ENCODE data around the gene IL6ST.
"Not testable (repeated sequence)": the region's sequence is repeated elsewhere in the genome, so short reads cannot be mapped to it uniquely, and the experiment has no call there.

IL6ST gene

DNA sequence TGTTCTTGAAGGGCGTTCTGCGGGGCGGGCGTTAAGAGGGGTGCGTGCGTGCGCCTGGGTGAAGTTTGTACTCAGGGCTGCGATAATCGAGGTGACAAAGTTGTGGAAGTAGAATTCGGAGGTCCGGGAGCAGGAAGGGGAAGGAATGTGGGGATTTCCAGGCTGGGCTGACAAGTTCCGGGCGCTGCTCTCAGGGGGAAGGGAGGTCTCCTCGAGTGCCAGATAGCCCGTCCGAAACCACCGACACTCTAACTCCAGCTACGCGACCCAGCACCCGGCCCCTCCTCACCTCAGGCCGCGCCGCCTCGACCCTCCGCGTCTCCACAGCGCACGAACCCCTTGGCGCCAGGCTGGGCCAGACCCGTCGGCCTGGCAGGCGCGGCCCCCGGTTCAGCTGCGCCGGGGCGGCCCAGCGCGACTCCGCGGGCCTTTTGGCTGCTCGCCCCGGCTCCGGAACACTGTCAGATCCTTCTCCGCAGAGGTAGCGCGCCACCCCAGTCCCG is at the start of gene IL6ST:
IL6ST (minus strand) TSS at position 469 of the 503 bp plus-strand sequence. CDS start 18,685 bp downstream, outside the sequence.
- no peak for DNase-seq (ENCODE audit: low read depth in 3 of 3)

DNA sequence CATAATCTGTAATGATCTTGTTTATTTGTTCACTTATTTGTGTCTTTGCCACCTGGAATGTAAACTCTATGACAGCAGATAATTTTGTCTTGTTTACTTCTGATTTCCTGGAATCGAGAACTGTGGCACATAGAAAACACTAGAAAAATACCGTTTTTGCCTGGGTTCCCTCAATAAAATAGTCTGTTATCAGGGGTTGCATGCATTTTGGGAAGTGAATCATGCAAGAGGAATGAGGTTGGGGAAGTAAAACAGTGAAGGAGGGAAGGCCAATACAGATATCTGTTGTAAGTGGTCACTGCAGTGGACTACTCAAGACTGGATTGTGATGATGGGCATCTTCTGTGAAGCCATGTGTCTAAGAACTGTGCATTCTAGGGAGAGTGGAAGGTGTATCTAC is 45.2 kb upstream of the IL6ST start:
- DNase-seq (ENCODE audit: low read depth in 3 of 3): no peak

DNA sequence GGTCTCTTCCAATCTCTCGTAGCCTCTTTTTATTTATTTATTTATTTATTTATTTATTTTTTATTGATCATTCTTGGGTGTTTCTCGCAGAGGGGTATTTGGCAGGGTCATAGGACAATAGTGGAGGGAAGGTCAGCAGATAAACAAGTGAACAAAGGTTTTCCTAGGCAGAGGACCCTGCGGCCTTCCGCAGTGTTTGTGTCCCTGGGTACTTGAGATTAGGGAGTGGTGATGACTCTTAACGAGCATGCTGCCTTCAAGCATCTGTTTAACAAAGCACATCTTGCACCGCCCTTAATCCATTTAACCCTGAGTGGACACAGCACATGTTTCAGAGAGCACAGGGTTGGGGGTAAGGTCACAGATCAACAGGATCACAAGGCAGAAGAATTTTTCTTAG is 43.4 kb upstream of the IL6ST start:
- not testable (repeated sequence) for DNase-seq (ENCODE audit: low read depth in 3 of 3)

DNA sequence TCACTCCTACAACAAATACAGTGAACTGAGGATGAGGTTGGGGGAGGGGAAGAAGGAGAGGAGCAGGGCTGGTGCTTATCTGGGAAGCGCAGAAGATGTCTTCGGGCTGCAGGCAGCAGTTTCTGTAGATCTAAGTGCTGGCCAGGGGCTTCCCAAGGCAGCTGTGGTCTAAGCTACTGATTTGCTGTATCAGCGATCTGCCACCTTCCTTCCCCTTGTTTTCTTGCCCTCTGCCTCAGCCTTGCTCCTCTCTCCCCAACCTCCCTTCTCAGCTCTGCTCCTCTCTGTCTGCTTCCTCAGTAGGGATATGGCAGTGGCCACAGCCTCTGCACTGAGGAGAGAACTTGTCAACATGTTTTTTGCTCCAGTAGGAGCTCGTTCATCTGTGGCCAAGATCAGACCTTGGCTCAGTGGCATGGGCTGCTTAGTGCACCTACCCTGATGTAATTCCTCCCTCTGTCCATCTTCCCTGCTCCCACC is 42.8 kb upstream of the IL6ST start:
- no peak for DNase-seq (ENCODE audit: low read depth in 3 of 3)

DNA sequence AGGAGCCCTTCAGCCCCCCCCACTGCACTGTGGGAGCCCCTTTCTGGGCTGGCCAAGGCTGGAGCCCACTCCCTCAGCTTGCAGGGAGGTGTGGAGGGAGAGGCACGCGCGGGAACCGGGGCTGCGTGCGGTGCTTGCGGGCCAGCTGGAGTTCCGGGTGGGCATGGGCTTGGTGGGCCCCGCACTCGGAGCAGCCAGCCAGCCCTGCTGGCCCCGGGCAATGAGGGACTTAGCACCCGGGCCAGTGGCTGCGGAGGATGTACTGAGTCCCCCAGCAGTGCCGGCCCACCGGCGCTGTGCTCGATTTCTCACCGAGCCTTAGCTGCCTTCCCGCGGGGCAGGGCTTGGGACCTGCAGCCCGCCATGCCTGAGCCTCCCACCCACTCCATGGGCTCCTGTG is 40.6 kb upstream of the IL6ST start:
- DNase-seq (ENCODE audit: low read depth in 3 of 3): not testable (repeated sequence)

DNA sequence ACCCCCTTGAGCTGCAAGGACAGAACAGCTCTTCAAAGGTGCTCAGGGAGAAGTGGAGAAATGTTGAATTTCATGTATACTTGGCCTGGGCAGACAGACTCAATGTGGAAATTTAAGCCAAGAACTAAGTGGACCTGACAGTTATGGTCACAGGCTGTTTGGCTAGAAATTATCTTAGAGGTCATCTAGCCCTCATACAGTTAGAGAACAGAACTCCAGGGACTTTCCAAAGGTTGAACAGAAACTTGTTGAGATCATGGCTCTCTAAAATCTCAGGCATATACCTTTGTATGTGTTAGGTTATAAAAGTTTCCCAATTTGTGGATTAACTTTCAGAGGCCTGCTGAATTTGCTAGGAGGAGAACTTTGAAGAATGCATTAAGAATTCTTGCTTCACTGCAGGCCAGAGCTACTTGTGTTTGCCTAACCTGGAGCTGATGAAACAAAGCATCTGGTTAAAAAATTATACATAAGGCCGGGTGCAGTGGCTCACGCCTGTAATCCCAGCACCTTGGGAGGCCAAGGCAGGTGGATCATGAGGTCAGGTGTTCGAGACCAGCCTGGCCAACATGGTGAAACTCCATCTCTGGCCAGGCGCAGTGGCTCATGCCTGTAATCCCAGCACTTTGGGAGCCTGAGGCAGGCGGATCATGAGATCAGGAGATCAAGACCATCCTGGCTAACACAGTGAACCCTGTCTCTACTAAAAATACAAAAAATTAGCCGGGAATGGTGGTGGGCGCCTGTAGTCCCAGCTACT is 35.3 kb upstream of the IL6ST start:
- DNase-seq (ENCODE audit: low read depth in 3 of 3): not testable (repeated sequence)

DNA sequence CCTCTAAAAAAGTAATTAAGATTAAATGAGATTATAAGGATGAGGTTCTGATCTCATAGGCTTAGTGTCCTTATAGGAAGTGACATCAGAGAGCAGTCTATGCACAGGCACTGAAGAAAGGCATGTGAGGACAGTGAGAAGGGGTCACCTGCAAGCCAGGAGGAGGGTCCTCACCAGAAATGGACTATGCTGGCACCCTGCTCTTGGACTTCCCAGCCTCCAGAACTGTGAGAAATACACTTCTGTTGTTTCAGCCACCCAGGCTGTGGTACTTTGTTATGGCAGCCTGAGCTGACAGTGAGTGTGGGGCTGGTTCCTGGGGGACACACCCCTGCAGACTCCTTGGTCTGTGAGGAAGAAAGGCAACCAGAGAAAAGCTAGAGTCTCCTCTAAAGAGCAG is 34.7 kb upstream of the IL6ST start:
- DNase-seq (ENCODE audit: low read depth in 3 of 3): no peak

DNA sequence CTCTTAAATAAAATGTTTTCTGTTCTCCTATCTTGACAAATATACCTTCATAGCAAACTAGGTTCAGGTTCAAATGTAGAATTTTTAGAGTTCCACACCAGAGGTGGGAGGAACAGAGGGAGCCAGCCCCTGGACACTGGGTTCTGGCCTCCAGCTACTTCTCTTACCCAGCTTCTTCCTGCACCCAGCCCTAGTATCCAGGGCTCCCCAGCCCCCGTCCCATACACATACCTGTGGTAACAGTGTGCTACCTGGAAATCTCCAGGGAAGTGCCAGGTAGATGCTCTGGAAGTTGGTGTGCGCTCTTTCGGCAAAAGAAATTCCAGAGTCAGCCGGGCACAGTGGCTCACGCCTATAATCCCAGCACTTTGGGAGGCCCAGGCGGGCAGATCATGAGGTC is 33.9 kb upstream of the IL6ST start:
- no peak for DNase-seq (ENCODE audit: low read depth in 3 of 3)

DNA sequence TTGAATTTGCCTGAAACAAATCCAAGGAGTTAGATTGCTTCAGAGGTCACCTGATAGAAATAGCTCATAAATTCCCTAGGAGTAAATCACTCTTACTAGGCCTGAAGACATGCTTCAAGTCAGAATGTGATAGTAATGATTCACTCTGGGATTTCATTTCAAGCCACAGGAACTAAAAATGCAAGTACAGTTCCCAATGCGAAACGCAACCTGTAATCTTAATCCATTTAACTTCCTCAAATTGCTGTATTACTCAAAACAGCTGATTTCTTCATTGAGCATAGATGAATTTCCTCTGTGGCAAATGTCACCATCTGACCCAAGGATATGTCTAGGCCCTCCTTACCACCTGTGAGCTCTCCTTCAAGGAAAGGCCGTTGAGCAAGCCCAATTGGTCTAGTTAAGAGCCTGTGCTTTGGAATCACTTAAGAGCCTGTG is 32.1 kb upstream of the IL6ST start:
- DNase-seq (ENCODE audit: low read depth in 3 of 3): no peak

DNA sequence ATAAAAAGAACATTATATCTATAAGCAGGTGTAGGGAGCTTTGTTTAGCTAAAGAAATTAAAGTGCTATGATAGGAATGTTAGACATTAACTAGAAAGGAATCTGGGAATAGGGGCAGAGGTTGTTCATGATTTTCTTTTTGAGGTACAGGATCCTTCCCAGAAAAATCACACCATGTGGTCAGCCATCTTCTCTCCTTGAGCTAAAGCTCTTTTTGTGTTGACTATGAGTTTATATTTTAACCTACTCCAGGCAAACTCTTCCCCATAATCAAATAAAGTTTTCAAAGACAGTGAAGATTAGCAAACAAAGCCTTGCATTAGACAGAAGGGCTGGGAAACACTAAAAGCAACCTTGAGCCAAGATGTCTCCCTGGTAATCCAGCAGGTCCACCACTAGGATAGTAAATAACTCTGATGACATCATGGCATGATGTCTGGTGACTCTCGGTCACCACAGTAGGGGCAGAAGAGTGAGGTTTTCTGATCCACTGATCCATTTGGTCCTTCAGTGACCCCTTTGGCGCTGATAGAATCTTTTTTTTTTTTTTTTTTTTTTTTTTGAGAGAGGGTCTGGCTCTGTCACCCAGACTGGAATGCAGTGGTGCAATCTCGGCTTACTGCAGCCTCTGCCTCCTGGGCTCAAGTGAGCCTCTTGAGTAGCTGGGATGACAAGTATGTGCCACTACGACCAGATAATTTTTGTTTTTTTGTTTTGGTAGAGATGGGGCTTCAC is 30.6 kb upstream of the IL6ST start:
- DNase-seq (ENCODE audit: low read depth in 3 of 3): no peak

DNA sequence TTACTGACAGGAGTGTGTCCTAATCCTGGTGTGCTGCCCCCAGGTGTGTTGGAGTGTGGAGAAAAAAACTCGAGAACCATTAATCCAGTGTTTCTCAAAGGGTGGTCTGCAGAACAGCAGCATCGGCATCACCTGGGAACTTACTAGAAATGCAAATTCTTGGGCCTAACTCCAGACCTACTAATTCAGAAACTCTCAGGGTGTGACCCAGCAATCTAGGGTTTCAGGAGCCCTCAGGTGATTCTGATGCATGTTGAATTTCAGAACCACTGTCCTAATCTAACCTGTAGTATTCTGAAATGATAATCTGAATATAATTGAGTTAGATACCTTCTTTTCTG is 30.0 kb upstream of the IL6ST start:
- DNase-seq (ENCODE audit: low read depth in 3 of 3): no peak

DNA sequence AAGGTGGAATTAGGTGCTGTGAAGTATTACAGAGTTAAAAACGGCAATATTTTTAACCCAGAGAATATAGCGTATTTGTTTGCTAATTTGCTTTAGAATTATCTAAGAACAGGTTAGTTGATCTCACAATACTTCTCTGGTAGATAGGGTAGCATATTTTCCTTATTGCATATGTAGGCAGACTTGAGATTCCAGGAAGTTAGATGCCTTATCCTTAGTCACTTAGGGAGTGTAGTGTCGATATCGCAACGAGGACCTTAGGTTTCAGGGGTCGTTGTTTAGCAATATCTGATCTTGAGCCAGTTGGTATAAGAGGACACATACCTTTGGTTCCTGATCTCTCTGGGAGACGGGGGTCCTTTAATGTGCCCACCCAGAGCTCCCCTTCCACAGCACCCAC is 28.5 kb upstream of the IL6ST start:
- no peak for DNase-seq (ENCODE audit: low read depth in 3 of 3)

DNA sequence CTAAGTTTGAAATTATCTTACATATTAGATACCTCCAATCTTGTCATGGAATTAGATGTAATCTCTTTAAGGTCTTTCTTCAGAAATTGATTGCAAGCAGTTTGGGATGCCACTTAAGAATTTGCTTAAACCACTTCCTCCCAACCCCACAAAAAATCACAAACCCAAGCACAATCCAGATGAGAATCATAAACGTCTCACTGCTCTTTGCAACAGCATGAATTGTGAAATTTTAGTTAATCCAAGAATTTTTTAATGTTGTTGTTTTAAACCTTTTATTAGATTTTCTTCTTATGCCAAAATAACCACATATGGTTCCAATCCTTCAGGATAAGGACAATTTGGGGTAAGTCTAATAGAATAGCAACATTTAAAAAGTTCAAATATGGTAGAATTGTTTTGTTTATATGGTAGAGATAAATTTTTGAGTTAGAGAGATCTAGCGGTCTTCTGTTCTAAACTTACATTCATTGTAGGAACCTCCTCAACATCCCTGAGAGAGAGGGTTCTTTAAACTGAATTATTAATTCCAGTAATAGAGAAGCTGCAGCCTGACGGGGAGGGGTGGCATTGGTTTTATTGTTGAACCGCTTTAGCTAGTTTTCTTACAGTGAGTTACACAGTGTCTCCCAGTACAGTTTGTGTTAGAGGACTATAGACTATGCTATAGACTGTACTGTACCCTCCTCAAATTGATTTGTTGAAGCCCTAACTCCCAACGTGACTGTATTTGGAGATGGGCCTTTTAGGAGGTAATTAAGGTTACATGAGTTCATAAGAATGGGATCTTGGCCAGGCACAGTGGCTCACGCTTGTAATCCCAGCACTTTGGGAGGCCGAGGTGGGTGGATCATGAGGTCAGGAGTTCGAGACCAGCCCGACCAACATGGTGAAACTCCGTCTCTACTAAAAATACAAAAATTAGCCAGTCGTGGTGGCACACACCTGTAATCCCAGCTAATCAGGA is 24.8 kb upstream of the IL6ST start:
- DNase-seq (ENCODE audit: low read depth in 3 of 3): no peak

DNA sequence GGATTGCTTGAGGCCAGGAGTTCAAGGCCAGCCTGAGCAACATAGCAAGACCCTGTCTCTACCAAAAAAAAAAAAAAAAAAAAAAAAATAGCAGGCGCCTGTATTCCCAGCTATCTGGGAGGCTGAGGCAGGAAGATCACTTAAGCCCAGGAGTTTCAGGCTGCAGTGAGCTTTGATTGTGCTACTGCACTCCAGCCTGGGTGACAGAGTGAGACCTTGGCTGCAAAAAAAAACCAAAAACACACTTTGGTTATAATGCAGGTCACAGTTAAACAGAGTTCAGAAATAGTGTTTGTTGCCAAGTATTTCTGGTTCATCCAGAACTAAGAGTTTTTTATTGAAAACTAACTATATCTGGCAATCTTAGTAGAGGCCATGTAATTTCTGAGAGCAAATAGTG is 24.1 kb upstream of the IL6ST start:
- DNase-seq (ENCODE audit: low read depth in 3 of 3): no peak

DNA sequence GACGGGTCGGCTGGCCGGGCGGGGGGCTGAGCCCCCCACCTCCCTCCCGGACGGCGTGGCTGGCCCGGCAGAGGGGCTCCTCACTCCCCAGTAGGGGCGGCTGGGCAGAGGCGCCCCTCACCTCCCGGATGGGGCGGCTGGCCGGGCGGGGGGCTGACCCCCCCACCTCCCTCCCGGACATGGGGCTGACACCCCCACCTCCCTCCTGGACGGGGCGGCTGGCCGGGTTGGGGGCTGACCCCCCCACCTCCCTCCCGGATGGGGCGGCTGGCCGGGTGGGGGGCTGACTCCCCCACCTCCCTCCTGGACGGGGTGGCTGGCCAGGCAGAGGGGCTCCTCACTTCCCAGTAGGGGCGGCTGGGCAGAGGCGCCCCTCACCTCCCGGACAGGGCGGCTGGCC is 19.9 kb upstream of the IL6ST start:
- DNase-seq (ENCODE audit: low read depth in 3 of 3): not testable (repeated sequence)

DNA sequence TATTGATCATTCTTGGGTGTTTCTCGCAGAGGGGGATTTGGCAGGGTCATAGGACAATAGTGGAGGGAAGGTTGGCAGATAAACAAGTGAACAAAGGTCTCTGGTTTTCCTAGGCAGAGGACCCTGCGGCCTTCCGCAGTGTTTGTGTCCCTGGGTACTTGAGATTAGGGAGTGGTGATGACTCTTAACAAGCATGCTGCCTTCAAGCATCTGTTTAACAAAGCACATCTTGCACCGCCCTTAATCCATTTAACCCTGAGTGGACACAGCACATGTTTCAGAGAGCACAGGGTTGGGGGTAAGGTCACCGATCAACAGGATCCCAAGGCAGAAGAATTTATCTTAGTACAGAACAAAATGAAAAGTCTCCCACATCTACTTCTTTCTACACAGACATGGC is 19.2 kb upstream of the IL6ST start:
- not testable (repeated sequence) for DNase-seq (ENCODE audit: low read depth in 3 of 3)

DNA sequence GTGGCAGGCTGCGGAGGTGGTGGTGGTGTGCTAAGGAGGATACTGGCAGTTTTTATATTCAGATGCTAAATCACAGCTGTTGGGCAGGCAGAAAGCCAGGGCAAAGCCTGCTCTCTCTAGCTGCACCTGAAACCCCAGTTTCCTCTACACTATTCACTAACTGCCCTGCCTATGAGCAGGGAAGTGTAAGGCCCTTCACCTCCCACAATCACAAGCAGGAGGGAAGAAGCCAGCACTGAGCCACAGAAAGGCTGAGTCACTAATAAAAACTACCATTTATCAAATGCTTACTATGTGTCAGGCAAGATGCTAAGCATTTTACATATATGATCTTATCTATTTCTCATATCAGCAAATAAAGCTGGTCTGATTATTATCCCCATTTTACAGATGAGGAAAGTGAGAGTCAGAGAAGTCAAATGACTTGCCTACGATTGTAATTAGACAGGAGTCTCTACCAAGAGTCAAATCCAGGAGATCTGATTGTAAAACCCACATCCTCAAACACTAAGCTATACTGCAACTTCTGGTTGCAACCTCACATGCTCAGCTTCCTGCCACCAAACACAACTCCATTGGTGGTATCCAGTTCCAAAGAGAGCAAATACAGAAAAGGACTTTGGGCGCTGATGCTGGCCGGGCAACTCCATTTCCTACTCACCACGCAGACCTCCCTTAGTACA is 17.7 kb upstream of the IL6ST start:
- no peak for DNase-seq (ENCODE audit: low read depth in 3 of 3)

DNA sequence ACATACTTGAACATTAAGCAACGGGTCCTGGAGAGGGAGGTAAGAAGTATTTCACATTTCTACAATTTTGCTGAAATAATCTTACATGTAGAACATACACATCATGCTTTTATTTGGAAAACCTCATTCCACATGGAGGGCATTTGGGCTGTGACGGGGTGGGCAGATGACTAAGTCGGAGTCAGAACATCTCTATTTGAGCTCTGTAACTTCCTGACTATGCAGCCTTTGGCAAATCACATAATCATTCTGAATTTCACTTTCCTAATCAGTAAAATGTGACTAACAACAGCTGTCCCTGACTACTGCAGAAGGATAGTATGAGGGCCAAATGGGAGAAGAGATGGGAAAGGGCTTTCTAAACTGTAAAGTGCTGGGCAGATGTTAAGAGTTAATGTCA is 17.1 kb upstream of the IL6ST start:
- DNase-seq (ENCODE audit: low read depth in 3 of 3): peak in 1 of 3 donors; percentile 25

DNA sequence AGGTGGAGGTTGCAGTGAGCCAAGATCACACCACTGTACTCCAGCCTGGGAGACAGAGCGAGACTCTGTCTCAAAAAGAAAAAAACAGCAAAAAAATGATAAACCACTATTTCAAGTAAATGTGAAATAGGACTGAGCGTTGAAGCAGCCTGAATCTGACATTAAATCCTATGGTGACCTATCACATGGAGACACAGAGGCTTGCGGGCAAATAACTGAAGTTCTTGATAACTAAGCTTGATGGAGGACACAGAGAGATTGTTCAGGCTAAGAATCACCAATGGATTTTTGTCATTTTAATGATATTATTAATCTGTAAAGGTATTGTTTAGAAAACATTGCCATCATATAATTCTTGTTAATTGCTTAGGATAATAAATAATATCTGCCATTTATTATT is 15.7 kb upstream of the IL6ST start:
- DNase-seq (ENCODE audit: low read depth in 3 of 3): no peak

DNA sequence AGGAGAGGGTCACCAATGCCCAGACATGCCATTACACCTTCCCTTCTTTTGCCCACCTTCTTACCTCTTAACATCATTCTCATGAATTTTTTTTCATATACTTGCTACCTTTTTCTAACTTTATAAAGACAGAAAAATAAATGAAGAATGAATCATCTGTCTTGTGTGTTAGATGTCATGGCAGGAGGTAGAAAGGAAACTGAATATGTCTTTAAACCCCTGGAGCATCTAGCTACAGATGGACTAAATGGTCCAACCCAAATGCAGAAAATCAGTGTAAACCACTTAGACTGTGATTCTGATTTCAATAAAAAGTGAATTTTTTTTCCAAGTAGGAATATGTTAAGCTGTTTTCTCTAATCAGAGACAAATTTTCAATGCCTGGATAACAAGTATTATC is 11.8 kb upstream of the IL6ST start:
- no peak for DNase-seq (ENCODE audit: low read depth in 3 of 3)

DNA sequence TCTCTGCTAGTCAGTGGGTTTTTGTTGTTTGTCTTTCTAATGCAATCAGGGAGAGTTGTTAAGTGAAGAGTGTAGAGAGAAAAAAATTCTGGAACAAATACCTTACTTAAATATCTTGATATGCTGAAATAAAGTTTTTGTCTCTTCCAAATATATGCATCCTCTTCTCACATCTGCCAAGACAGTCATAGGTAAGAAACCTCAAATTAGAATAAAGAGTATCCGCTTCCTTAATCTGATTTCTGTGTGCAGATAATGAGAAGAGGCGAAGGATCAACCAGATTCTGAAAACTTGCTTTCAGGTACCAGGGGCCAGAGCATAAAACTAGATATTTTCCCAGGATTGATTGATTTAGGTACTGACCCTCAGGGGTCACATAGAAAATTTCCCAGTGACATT is 11.3 kb upstream of the IL6ST start:
- DNase-seq (ENCODE audit: low read depth in 3 of 3): no peak
